Measurements from ENCODE around the gene CHST3.
A peak's percentile ranks its signal among the peaks of the same experiment; 100 is the strongest.
"Not testable (repeated sequence)": the region's sequence is repeated elsewhere in the genome, so short reads cannot be mapped to it uniquely, and the experiment has no call there.

CHST3 gene

DNA sequence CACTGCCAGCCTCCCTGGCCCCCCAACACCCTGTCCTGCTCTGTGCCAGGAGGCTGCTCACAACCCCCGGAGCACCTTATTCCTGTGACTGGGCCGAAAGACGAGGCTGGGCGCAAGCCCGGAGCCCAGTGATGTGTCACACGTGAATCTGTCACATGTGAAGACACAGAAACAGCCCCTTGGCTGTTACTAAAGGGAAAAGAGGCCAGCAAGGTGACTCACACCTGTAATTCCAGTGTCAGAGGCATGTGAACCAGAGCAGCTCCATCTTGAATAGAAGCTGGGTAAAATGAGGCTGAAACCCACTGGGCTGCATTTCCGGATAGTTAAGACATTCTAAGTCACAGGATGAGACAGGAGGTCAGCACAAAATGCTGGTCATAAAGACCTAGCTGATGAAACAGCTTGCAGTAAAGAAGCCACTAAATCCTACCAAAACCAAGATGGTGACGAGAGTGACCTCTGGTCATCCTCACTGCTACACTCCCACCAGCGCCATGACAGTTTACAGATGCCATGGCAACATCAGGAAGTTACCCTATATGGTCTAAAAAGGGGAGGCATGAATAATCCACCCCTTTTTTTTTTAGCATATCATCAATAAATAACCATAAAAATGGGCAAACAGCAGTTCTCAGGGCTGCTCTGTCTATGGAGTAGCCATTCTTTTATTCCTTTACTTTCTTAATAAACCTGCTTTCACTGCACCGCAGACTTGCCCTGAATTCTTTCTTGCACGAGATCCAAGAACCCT lies 68.4 kb downstream of the CHST3 start:
- not testable (repeated sequence) for DNase-seq (ENCODE audit: low read depth)

DNA sequence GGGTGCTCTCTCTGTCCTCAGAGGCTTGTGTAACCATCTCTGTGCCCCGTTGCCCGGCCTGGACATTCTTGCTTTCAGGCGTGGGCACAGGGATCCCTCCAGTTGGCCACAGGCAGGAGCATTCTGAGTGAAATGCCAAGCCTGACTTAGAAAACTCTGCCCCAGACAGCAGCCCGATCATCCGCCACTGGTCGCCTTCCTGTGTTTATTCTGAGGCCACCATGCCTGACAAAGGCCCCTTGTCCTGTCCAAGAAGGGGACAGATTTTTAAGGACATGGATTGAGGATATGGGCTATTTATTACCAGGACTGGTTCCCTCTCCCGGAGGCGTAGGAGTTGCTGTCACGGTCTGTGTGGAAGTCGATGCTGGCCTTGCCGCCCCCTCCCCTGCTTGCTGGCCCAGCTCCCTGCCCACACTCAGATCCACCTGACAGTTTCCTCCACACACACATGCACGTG lies 69.9 kb downstream of the CHST3 start:
- no peak for DNase-seq (ENCODE audit: low read depth)

DNA sequence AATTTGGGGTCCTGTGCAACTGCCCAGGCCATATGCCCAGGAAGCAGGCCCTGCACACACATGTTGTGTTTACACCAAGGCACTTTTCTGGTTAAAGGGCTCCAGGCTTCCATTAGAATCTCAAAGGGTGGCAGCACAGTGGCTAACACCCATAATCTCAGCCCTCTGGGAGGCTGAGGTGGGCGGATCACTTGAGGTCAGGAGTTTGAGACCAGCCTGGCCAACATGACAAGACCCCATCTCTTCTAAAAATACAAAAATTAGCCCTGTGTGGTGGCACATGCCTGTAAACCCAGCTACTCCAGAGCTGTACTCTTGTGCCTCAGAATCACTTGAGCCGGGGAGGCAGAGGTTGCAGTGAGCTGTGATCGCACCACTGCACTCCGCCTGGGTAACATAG lies 70.6 kb downstream of the CHST3 start:
- no peak for DNase-seq (ENCODE audit: low read depth)

DNA sequence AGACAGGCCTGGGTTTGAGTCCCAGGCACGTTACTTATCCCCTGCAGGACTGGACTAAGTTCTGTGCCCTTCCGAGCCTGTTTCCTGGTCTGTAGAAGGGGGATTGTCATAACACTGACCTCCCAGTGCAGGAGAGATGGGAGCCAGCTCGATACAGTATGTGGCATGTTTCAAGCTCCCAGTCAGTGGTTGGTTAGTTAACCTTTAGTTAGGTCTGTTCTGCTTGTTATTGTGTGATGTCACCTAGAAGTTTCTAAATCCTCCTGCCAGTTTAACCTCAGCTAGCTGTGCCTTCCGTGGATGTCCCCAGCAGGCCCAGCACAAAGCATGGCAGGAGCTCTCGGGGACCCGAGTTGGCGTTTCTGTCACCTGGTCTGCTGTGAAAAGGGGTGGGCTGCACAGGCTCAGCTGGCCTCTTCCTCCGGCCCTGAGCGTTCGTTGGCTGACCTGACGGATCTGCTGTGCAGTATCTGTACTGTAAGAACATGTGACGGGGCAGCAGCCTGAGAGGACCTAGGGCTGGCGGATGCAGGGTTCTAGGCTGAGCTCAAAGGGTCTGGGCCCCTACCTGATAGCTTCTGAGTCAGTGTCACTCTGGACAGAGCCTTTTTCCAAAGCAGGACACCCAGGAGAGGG lies 71.2 kb downstream of the CHST3 start:
- no peak for DNase-seq (ENCODE audit: low read depth)

DNA sequence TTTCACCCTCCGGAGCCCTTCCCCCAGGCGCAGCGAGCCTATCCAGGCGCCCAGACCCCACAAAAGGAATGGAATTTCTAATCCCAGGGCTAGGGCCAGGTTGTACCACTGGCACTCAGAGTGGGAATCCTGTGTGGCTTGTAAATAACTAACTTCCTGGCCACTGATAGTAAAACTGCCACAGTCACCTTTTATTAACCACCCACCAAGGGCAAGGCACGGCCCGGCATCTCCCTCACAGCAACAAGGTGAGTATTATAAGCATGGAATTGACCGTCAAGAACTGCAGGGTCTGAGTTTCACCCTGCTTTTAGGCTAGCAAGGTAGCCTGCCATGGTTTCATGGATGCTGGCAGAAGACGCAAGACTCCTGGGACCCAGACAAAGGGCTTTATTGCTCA lies 73.1 kb downstream of the CHST3 start:
- no peak for DNase-seq (ENCODE audit: low read depth)

DNA sequence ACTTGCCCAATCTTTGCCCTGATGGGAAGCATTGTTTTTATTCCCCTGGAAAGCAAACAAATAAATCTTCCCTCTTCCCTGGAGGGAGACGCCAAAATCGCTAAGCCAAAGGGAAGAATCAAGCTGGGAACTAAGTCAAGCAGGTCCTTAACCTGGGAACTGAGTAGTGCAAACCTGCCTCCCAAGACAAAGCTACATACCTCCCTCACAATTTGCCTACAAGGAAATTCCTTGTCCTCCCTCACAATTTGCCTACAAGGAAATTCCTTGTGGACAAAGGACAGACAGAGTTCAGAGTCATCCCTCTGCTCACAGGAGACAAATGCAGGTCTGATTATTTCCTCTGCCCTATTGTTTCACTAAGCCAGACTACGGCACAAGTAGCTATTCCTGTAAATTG lies 73.6 kb downstream of the CHST3 start:
- no peak for DNase-seq (ENCODE audit: low read depth)

DNA sequence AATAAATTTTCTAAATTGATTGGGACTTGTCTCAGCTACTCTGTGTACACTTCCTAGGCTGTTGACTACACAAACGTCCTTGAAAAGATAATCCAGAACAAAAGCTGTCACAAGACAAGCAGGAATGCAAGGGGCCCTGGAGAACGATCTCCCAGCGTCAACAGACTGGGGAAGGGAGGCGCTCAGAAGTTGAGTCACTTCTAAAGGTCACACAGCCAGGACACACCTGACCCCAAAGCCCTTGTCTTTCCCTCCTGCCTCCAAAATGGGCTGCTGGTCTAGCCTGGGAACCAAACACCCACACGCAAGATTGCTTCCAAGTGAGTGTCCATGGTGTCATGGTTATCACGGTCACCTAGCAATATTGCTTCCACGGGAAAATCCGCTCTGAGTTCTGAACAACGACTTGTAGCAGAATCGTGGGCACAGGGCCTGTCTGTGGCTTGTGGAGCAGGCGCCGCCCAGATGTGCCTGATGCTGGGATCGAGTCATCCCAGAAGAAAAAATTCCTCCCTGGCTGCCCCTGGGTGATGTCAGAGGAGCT lies 74.3 kb downstream of the CHST3 start:
- DNase-seq (ENCODE audit: low read depth): no peak

DNA sequence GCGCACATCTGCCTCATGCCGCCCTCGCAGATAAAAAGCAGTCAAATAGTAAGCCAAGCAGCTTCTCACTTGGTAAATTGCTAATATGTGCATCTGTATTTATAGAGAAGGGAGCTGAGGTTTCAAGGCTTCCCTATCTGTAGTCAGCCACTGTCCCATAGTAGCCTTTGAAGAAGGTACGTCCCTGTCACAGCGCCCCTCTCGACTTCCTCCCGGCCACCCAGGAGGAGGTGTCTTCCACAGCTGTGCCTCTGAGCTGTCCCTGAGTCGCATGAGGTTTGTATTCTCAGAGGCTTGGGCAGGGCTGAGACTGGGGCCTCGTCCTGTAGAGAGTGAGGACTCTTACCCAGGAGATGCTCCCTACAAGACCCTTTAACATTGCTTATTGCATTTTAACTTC lies 75.2 kb downstream of the CHST3 start:
- DNase-seq (ENCODE audit: low read depth): no peak

DNA sequence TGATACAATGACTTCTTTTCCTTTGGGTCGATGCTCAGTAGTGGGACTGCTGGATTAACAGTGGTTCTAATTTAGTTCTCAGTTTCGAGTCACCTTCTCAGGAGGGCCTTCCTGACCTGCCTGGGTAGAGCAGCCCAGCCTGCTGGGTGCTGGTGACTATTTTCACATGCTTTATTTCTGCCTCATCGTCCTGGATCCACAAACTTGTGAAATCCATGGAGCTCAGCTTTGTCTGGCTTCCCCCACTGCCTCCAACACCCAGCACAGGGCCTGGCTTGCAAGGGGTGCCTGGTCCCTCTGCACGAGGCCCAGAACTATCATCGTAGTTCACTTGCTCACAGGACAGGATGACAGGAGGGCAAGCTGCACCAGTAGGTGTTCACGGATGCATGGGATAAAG lies 77.3 kb downstream of the CHST3 start:
- DNase-seq (ENCODE audit: low read depth): no peak

DNA sequence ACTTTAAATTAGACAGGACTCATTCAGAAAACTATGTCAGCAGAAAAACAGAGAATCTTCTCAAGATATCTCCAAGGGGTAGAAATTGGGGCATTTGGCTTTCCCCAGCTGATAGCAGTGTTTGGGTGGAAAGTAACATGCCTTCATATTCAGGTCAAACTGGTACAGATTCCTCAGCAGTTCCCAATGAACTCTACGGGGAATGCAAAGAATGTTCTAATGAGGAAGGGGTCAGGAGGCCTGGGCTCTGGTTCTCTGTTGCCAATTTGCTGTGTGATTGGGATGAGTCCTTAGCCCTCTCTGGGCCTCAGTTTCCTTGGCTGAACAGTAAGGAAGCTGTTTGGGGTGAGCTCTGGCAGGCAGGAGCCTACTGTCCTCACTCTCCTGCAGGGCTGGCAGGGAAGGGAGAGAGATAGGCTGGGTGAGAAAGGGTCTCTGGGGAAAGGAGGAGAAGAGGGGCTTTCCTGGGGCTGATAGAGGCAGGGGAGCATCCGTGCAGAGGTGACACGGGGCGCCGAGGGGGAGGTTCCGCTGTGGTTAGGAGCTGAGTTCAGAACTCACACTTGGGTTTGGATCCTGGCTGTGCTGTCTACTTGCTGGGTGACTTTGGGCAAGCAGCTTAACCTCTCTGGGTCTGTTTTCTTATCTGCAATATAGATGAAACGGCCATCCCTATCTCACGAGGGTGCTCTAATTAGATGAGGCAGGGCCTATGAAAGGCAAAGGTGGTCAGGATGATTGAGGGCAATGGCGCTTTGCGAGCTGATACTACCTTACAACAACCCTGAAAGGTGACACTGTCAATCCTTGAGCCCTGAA lies 79.0 kb downstream of the CHST3 start:
- no peak for DNase-seq (ENCODE audit: low read depth)

DNA sequence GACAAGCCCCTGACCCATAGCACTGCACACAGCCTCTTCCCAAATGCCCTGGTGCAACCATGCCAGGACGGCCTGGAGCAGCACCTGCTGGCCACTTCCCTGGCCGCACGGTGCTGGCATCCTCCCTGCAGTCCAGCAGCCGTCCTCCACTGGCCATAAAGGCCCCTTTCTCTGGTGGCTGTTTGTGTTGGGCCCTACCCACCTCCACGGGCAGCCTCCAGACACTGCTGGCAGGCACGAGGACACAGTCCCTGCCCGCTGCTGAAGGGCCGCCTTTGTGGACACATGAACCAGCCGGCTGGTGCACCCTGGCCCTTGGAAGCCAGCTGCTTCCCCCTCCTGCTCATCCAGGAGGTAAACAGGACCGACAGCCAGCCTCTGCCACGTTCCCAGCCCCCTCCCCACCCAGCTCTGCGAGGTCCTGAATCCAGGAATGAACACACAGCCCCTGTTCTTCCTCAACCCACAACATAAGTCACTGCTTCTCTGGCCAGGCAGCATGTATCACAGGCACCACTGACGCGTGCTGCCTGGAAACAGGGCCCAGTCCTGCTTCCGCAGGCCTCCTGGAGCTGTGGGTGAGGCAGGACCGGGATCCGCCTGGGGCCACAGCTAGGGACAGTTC lies 80.3 kb downstream of the CHST3 start:
- no peak for DNase-seq (ENCODE audit: low read depth)

DNA sequence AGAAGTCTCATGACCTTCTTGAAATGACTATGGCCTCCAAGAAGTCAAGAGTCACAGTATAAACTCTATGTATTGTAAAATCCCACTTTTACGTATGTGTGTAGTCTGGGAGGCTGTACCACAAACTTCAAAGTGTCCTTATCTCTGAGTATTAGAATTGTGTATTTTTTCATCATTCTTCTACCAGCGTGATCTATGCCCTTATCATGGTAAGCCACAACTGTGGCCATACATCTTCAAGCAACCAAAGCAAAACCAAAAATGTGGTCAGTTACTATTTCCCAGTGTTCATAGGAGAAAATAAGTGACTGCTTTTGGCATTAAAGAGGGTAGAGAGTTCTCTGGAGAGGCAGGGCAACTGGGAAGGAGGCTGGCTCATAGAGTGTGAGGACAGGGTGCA lies 81.4 kb downstream of the CHST3 start:
- no peak for DNase-seq (ENCODE audit: low read depth)

DNA sequence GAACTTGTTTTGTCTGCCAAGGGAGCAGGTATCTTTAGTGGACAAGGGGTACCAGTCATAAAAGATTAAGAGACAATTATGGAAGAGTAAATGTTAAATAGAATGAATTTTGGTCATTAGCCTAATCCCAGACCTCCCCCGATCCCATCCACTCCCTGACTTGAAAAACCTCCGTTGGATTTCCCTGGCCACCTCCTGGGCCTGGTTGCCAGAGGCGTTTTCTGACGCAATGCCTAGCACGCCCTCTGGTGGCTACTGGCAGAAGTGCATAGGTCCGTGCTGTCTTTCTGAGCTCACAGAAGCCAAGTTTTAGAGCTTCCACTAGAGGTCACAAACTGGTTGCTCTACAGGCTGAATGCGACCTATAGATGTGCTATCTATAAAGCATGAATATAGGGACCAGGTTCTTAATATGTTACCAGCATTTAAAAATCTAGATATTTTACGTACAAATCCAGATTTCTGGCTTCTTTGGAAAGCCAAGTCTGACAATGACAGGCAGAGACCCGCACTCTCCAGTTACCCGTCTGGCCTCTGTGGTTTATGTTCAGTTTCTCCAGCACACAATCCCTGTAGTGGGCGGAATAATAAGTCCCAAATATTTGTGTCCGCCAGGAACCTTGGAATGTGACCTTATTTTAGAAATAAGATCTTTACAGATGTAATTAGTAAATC lies 84.4 kb downstream of the CHST3 start:
- peak; percentile 61 for DNase-seq (ENCODE audit: low read depth)

DNA sequence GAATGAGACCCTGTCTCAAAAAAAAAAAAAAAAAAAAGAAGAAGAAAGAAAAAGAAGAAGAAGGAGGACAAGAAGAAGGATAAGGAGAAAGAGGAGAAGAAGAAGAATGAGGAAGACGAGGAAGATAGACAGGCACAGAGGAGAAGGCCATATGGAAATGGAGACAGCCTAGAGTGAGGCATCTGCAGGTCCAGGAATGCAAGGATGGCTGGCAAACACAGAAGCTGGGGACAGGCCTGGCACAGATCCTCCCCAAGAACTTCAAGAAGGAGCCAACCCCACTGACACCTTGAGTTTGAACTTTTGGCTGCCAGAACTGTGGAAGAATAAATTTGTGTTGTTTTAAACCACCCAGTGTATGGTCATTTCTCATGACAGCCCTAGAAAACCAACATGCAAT lies 85.3 kb downstream of the CHST3 start:
- DNase-seq (ENCODE audit: low read depth): no peak

DNA sequence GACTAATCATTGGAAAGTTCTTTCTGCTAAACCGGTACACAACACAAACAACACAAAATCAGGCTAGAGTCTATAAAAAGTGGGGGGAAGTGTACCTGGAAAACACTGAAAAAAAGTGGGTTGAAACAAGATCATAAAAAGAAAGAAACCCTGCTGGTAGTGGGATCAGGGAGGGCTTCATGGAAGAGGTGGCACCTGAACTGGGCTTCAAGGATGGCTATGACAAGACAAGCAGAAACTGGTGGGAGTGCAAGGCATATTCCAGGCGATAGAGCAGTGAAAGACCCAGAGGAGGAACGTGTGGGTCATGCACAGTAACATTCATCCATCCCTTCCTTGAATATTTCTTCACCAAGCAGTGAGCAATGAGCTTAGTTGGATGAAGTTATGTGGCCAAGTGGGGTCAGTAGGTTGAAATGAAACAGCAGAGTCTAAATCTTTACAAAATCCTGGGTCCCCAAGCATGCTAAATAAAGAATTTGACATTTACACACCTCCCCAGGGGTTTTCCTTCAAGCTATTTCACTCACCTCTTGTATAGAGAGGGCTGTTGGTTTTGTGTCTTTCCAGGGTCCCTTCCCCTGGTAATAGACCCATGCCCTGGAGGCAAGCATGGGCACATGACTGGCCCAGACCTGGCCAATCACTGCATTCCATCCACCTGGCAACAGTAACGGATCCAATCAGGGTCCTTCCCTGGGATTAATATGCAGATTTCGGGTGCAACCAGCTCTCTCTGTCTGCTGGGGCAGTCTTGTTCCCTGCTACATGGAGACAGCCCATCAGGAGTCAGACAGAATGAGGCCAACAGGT lies 86.0 kb downstream of the CHST3 start:
- DNase-seq (ENCODE audit: low read depth): no peak

DNA sequence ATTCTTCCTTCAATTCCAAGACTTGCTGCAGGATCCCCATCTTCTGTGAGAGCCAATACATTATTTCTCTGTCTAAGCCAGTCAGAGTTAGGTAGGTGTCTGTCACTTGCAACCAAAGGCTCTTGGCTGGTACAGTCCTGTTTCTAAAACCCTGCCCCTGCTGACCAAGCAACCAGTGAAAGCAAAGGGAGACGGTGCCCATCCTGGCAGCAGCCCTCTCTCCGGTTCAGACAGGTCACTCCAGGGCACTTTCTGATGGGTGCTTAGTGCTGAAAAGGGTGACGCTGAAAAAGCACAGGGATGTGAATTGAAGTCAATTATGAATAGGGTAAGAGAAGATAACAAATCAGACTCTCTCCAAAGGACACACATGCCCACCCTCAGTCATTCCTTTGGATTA lies 86.7 kb downstream of the CHST3 start:
- no peak for DNase-seq (ENCODE audit: low read depth)

DNA sequence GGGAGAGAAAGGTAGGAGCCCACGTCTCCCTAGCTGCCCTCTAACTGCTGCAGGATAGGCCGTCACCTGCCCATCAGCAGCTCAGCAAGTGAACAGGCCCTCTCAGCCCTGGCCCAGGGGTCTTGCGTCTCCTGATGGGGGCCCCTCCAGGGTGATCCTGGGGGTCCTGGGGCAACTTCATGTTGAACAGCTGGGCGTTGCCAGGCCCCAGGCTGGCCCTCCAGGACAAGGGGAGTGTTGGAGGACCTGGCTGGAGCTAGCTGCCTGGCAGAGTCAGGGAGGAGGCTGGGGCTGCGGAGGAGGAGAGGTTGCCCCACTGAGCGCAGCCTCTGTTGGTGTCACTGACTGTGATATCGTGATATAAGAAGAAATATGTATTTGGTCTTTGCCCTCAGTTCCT lies 89.5 kb downstream of the CHST3 start:
- no peak for DNase-seq (ENCODE audit: low read depth)

DNA sequence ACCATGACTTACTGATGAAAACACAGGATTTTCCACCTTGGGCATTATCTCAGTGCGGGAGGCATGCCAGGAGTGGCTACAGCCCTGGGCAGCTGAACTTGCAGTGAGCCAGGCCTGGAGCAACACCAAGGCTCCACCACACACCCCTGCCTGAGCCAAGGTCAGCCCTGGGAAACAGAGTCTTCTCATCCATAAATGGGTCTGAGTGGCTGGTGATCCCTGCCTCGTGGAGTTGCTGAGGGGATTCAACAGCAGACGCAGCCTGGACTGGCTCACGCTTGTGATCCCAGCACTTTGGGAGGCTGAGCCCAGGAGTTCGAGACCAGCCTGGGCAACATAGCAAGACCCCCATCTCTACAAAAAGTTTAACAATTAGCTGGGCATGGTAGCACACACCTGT lies 91.9 kb downstream of the CHST3 start:
- DNase-seq (ENCODE audit: low read depth): no peak

DNA sequence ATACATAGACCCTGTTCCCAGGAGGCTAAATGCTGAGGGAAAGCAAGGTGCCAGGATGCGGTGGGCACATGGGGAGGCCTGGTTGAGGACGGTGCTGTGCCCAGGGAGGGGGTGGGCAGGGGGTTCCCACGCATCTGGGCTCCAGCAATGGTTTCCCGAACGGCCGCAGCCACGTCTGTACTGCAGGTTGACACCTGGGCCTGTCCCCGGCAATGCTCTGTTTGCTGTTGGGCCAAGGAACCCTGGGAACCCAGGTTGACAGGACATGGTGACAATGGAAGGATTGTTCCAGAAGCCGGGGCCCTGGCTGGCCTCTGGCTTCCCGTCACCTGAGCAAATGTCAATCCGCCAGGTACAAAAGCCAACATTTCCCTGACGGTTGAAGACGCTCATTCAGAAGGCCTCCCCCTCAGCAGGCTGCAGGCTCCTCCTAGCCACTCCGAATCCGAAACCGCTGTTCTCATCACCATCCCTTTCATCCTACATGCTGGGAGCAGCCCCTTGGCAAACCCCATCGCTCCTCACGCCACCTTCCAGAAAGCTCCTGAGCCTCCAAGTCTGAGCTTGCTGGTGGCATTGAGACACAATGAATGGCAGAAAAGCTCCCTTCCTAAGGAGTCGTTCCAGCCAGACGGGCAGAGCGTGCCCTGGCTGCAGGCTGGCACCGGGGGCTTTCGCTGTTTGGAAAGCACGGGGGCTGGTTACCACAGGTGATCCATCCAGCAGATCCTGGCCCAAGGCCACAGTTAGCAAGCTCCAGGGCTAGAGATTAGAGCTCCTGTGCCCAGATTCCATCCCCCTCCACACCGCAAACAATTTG lies 92.9 kb downstream of the CHST3 start:
- no peak for DNase-seq (ENCODE audit: low read depth)

DNA sequence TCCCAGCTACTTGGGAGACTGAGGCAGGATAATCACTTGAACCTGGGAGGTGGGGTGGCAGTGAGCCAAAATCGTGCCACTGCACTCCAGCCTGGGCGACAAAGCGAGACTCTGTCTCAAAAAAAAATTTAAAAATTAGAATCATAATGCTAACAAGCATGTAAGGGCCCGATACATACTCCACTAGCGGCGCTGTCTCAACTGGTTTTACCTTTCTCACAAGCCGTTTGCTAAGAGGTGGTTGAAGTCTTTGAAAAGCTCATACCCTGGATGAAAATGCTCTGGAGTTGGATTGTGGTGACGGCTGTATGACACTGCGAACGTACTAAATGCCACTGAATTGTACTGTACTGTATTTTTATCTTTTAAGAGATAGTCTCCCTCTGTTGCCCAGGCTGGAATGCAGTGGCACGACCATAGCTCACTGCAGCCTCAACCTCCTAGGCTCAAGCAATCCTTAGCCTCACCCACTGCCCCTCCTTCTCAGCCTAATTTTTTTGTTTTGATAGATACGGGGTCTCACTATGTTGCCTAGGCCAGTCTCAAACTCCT lies 94.2 kb downstream of the CHST3 start:
- DNase-seq (ENCODE audit: low read depth): no peak

All from non-pigmented ciliary epithelial cell (primary cell).